ENCODE data around the gene KLF2. TPM values are rescaled to one million over a fixed set of nuclear protein-coding genes. Genes with fewer than 3 reads are reported as not detected.

KLF2 gene
- total and polyA plus RNA-seq, 8 donors: 3.1 to 12.0 (median 5.2) TPM

DNA sequence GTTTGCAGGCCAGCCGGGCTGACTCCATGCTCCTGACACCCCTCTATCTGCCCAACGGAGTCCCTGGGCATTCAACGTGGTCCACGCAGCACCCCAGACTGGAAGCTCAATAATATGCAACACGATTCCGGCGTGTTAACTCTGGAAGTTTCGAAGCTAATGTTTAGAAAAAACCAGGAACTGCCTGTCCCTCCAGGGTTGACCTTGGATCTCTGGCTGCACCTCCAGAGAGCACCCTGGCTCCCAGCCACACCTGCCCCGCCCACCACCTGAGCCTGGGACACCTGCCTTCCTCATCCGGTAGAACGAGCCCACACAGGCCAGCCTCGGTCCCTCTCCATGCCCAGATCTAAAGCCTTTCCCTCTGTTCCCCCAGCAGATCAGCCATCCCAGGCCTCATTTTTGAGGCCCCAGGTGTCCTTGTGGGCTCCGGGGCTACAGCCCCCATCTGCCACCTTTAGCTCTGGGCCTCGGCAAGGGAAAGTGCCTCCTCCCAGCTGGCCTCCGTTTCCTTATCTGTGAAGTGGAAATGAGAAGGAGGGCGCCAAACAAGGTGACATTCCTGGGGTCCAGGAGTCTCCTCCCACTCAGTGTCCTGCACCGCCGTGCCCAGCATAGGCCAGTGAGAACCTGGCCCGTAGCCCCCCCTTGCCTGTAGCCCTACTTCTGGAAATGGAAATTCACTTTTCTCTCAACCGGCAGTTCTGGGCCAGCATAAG, 38.7 kb downstream of the KLF2 start:
- H3K4me1 ChIP-seq: peaks cover 7 to 18% (median 11%) of the 10 kb centered on the region in 3 donors
- peak overlapping the region; percentile 14 to 83 (median 59) for H3K27ac ChIP-seq
- TF ChIP-seq, protein P1, sequence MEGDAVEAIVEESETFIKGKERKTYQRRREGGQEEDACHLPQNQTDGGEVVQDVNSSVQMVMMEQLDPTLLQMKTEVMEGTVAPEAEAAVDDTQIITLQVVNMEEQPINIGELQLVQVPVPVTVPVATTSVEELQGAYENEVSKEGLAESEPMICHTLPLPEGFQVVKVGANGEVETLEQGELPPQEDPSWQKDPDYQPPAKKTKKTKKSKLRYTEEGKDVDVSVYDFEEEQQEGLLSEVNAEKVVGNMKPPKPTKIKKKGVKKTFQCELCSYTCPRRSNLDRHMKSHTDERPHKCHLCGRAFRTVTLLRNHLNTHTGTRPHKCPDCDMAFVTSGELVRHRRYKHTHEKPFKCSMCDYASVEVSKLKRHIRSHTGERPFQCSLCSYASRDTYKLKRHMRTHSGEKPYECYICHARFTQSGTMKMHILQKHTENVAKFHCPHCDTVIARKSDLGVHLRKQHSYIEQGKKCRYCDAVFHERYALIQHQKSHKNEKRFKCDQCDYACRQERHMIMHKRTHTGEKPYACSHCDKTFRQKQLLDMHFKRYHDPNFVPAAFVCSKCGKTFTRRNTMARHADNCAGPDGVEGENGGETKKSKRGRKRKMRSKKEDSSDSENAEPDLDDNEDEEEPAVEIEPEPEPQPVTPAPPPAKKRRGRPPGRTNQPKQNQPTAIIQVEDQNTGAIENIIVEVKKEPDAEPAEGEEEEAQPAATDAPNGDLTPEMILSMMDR (IDR thresholded peaks at IDR 0.05): no peak
- WGBS, 2 donors: 24 to 31% methylated on average over 20 of the region's 20 CpGs
- H3K4me3 ChIP-seq: peak overlapping the region in 1 of 4 donors; percentile 2
- H3K36me3 ChIP-seq: no peaks in the 10 kb centered on the region
- no peaks in the 10 kb centered on the region for H3K9me3 ChIP-seq
- DNase-seq (peak; percentile 88 to 97 (median 92)), ATAC-seq (peak; percentile 95 to 98 (median 97)), FAIRE-seq (no peak)
- intact Hi-C loops (cut with DNase I): no loop called here
- H3K27me3 ChIP-seq: no peaks in the 10 kb centered on the region

DNA sequence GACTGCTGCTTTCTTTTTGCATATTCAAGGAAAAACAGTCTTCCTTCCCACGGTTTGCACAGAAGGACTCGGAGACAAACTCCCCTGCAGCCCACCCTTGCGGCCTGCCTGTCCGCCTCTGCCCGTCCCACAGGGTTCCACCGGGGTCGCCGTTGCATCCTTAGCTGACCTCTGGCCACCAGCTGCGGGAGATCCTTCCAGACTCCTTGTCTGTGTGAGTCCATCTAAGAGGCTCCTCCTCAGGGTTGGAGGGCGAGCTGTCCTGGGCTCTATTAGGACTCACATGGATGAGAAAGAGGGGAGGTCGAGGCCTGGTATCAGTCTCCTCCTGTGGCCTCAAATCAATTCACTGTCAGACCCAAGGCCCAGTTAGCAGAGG, 39.2 kb downstream of the KLF2 start:
- intact Hi-C loops (cut with DNase I): no loop called here
- Histone ChIP-seq H3K4me1 (peaks cover 7 to 18% (median 11%) of the 10 kb centered on the region in 3 donors), H3K27ac (peak overlapping the region; percentile 14 to 83 (median 59)), H3K4me3 (no peak overlapping the region), H3K9me3 (no peaks in the 10 kb centered on the region), H3K27me3 (no peaks in the 10 kb centered on the region), H3K36me3 (no peaks in the 10 kb centered on the region)
- ATAC-seq (no peak), FAIRE-seq (no peak), DNase-seq (no peak)
- WGBS, 2 donors: 86% methylated on average over 11 of the region's 11 CpGs
- TF ChIP-seq, protein P1 (IDR thresholded peaks at IDR 0.05): no peak

DNA sequence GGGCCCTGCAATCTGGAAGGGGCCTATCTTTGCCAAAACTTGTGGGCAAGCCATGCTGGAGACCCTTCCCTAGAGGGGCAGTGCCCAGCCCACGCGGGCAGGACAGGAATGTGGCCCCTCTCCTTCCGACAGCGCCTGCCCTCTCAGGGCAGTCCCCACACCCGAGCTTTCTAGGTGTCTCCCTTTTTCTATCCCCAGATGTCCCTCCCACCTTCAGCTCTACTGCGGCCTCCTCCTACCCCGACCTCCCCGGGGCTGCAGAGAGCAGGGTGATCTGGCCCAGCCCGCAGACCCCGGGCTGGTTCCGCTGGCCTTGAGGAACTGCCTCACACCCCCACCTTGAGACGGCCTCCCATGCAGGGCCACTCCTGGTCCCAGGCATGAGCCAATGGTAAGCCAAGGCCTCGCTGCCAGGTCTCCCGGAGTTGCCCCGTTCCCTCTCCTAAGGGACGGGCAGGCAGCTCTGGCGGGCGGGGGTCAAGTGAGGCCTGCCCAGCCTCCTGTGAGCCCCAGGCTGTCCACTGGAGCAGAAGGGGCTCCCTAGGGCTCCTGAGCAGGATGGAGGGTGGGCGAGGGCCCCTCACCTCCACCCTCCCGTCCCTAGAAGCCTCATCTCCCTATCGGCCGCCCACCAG, 39.7 kb downstream of the KLF2 start:
- H3K4me1 ChIP-seq: peaks cover 7 to 18% (median 11%) of the 10 kb centered on the region in 3 donors

DNA sequence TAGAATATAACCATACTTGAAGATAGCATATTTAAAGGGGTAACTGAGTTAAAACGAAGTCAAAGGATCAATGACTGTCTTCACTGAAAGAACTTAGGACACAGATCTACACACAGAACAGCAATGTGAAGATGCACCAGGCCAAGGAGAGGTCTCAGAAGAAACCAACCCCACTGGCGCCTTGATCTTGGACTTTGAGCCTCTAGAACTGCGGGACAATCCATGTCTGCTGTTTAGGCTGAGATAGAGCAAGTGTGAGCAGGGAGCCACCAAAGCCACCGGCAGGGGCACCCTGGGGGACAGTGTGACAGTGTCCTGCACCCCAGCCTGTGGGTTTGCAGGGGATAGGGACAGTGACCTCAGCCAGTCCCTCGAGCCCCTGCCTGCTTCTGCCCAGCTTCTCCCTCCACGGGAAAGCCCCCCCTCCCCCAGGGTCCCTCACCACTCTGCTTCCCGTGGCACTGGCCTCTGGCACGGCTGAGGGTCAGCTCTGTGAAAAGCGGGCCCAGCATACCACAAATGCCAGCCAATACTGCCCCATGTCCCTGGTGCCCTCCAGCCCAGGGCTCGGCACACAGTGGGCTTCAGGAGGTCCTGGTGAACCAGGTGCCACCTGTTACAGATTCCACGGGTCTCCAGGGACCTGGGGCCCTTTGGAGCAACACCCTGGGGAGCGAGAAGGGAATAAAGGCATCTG, 40.8 kb downstream of the KLF2 start:
- no peaks in the 10 kb centered on the region for H3K36me3 ChIP-seq
- FAIRE-seq (no peak), DNase-seq (peak in 1 of 6 donors; percentile 51)

More for the DNA sequence above, 39.7 kb downstream of the KLF2 start:
- no peaks in the 10 kb centered on the region for H3K27me3 ChIP-seq
- H3K36me3 ChIP-seq: no peaks in the 10 kb centered on the region
- no peaks in the 10 kb centered on the region for H3K9me3 ChIP-seq
- no peak for FAIRE-seq
- no peak for DNase-seq
- no peak overlapping the region for H3K4me3 ChIP-seq
- TF ChIP-seq, protein P1 (IDR thresholded peaks at IDR 0.05): no peak
- 90 to 94% methylated on average over 22 of the region's 22 CpGs for WGBS, 2 donors
- H3K27ac ChIP-seq: peak overlapping the region; percentile 14 to 83 (median 59)
- intact Hi-C loops (cut with DNase I): no loop called here
- ATAC-seq: no peak

More for the DNA sequence above, 40.8 kb downstream of the KLF2 start:
- Histone ChIP-seq H3K9me3 (no peaks in the 10 kb centered on the region), H3K4me3 (no peak overlapping the region), H3K27me3 (no peaks in the 10 kb centered on the region), H3K4me1 (peaks cover 7 to 18% (median 11%) of the 10 kb centered on the region in 3 donors), H3K27ac (no peak overlapping the region)
- 79 to 83% methylated on average over 11 to 12 of the region's 12 CpGs for WGBS, 2 donors
- intact Hi-C loops (cut with DNase I): no loop called here
- TF ChIP-seq, protein P1 (IDR thresholded peaks at IDR 0.05): no peak
- ATAC-seq: no peak

Data from pancreas (tissue), 10 donors.